Posterior vena cava (tissue), 2 donors: ENCODE measurements around the gene NAIF1. TPM values are rescaled to one million over a fixed set of nuclear protein-coding genes. Genes with fewer than 3 reads are reported as not detected.
A peak's percentile ranks its signal among the peaks of the same experiment; 100 is the strongest.
"Not testable (repeated sequence)": the region's sequence is repeated elsewhere in the genome, so short reads cannot be mapped to it uniquely, and the experiment has no call there.

Experiments used
- DNase-seq: peaks from one replicate; pipeline ENCODE4 v3.0.0-alpha.2; 2020; ENCODE audit warnings: low spot score
- intact Hi-C, 2 donors: fragments of 100-400 bp; cut with DNase I; formaldehyde crosslinking; loops; one replicate each; pipeline versions ENCODE4 v1.14.1 to v1.14.2; 2022 to 2023
- total RNA-seq, 2 donors: library from RNA; stranded (reverse); fragmentation: NEBNext Ultra II Directional; extraction: Animal tissue kit (Norgen Biotek cat#: 25700); gene quantifications; one replicate each; pipeline ENCODE4 v1.2.1, GENCODE V29; 2021
- donor health status: DM: yes; HTN: yes; CAD: no.
- donor health status: DM: yes; HTN: yes; CAD: no.

The NAIF1 gene
- total RNA-seq, 2 donors from 2014 or later: 6.0 to 7.1 TPM

DNA sequence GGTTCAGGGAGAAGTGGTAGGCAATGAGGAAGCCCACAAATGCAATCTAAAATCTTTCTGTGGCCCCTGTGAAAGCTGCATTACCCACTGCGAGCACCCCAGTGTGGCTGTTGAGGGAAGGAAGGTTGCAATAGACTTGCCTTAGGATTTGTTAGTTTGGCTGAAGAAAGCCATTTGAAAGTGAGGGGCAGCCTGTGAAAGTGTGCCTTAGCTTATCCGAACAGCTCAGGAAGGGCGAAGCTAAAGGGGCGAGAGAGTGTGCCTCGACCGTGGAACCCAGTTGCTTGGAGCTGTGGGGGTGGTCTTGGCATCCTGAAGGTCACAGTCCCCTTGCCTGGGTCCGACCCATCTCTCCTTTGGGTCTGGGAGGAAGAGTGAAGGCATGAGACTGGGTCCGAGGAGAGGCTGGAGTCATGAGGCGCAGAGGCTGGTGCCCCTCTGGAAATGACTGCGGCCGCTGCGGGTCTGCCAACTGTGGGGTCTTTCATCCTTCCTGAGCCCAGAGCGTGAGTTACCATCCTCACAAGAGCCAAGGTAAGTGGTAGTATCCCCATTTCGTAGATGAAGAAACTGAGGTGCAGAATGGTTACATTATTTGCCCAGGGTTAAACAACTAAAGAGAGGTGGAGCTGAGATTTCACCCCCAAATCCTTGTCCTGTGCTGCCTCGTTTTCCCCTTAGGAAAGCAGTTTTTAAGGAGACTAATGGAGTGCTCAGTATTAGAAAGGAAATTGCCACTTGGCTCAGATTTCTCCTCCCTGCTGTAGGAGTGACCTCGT is 25.3 kb upstream of the NAIF1 start:
- DNase-seq: no peak
- intact Hi-C loops: no loop called here

DNA sequence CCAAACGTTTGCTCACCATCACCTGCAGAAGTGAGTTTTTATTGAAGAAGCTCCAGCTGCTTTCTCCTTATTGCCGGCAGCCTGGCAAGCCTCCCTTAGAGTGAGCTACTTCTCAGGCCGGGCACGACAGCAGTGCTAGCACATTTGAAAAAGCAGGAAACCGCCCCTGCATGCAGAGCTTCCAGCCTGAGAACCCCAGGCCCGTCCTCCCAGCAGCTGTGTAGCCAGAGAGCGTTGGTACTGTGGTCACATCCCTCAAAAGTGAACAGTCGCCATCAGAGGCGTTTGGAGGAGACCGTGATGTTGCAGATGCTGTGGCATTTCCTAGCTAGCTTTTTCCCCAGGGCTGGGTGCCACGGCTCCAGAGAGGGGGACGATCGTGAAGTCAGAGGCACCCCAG is 24.5 kb upstream of the NAIF1 start:
- intact Hi-C loops: no loop called here
- no peak for DNase-seq

DNA sequence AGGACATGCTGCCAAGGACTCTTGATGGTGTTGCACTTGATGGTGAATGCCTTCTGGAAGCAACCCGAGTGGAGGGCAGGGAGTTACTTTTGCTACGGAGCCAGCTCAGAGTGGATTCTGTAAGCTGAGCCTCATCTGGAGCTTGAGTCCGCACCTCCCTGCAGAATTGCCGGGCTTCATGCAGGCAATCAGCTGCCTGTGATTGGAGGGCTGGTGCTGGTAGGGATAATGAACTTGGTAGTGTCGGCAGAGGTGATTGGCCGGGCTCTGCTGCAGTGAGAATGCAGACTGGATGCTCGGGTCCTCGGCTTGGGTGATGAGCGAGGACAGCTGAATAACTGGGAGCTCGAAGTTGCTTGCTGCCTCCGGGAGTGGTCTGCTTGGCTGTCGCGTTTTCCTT is 24.0 kb upstream of the NAIF1 start:
- intact Hi-C loops: no loop called here
- peak; percentile 92 for DNase-seq

DNA sequence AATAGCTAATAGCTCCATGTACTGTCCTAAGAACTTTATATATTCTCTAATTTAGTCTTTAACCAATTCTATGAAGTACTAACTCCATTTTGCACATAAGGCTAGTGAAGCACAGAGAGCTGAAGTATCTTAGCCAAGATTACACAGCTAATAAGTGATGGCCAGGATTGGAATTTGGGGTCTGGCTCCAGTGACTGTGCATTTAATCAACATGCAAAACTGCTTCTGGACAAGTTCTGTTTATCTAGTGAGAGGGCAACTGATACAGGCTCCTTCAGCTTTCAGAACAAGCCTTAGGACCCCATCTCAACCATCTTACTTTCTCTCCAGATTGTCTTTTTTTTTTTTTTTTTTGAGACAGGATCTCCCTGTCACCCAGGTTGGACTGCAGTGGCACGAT is 22.2 kb upstream of the NAIF1 start:
- intact Hi-C loops: no loop called here
- no peak for DNase-seq

DNA sequence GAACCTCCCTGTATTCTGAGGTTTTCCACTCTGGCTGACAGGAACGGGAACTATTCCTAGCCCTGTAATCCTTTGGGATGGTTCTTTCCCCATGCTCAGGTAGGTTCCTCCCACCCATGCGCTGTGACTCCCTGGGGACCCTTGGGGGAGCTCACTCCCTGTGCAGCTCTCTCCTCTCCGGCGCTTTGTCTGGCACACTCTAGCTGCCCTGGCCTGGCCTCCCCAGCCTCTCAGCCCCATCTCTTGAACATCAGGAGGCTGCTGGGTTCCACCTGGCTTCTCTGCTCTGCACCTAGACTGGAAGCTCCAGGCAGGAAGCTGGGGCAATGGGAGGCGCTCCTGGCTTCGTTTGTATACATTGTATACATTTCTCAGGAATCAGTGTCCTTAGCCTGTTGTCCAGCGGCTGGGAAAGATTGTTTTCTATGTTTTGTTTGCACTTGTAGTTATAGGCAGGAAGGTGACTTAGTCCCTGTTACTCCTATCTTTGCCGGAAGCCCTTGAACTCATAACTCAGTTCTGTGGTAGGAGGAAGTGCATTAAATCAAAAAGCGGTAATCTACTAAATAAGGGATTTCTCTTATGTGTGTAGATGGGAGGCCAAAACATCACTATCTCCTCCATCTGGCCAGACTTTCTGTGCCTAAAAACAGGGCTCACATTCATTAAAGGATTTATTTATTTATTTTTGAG is 21.3 kb upstream of the NAIF1 start:
- DNase-seq: no peak
- intact Hi-C loops: no loop called here

DNA sequence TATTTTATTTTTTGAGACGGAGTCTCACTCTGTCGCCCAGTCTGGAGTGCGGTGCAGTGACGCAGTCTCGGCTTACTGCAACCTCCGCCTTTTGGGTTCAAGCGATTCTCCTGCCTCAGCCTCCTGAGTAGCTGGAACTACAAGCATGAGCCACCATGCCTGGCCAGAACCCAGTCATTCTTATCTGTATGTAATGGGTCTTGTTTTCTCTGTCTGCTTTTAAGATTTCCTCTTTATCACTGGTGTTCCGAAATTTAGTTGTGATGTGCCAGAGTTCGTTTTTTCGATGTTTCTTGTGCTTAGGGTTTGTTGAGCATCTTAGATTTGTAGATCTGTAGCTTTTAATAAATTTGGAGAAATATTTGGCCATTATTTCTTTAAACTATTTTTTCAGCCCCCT is 20.1 kb upstream of the NAIF1 start:
- intact Hi-C loops: no loop called here
- DNase-seq: no peak

DNA sequence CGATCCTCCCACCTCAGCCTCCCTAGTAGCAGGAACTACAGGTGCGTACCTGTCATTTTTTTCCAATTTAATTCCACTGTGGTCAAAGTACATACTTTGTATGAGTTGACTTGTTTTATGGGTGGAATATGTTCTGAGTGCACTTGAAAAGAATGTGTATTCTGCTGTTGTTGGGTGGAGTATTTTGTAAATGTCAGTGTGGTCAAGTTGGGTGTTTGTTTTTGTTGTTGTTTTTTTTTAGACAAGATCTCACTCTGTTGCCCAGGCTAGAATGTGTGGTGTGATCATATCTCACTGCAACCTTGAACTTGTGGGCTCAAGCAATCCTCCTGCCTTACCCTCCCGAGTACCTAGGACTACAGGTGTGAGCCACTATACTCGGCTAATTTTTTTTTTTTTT is 18.8 kb upstream of the NAIF1 start:
- intact Hi-C loops: no loop called here
- DNase-seq: no peak

DNA sequence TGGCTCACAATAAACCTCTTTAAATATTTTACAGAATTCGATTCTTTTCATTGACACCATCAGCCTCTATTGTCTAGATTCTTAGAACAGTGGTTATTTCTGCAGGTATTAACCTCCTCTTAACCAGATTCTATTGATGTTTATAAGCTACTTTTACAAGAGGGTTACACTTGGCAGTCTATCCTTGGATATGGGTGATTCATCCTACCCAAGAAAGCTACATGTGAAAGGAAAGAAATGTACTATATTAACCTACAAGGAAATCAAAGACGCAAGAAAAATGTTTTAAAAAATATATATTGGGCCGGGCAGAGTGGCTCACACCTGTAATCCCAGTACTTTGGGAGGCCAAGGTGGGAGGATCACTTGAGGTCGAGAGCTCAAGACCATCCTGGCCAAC is 17.6 kb upstream of the NAIF1 start:
- intact Hi-C loops: no loop called here
- no peak for DNase-seq

DNA sequence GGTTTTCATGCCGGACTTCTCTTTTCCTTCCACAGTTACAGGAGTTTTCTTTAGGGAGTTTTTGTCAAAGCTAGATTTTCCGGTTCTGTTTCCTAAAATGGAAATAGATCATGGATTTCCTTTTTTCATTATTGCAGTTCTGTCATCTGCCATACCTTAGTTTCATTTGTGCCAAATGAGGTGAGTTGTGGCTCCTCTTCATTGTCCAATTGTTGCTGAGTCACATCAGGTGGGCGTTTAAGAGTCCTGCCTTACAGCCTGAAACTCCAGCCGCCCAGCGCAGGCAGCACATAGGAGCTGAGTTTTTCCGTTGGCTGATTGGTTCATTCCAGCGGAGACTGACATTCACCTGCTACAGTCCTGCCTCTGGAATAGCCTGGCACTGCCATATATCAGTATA is 15.0 kb upstream of the NAIF1 start:
- intact Hi-C loops: no loop called here
- DNase-seq: no peak

DNA sequence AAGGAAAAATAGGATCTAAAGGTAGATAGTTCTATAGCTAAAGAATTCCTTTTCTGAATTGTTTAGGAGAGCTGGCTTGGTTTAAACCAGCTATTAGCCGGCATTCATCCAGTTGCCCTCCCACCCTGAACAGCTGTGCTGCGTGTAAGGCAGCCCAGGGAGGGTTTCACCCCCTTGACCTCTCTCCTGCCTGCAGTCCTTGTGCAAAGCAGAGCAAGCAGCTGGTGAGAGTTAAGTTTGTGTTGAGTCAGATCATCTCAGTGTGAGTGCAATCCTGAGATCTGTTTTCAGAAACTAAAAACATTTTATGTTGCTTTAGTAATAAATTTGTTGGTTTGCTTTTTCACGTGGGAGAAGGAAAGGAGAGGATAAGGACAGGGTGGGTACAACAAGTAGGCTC is 13.9 kb upstream of the NAIF1 start:
- DNase-seq: no peak
- intact Hi-C loops: no loop called here

DNA sequence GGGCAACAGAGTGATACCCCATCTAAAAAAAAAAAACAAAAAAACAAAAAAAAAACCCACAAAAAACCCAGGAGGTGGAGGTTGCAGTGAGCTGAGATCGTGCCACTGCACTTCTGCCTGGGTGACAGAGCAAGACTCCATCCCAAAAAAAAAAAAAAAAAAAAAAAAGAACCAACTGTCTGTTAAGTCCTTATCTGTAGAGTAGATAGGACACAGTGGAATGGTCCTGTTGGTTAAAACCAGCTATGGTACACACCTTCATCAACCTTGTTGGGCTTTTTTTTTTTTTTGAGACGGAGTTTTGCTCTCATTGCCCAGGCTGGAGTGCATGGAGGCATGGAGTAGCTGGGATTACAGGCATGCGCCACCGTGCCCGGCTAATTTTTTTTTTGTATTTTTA is 13.1 kb upstream of the NAIF1 start:
- DNase-seq: no peak
- intact Hi-C loops: no loop called here

DNA sequence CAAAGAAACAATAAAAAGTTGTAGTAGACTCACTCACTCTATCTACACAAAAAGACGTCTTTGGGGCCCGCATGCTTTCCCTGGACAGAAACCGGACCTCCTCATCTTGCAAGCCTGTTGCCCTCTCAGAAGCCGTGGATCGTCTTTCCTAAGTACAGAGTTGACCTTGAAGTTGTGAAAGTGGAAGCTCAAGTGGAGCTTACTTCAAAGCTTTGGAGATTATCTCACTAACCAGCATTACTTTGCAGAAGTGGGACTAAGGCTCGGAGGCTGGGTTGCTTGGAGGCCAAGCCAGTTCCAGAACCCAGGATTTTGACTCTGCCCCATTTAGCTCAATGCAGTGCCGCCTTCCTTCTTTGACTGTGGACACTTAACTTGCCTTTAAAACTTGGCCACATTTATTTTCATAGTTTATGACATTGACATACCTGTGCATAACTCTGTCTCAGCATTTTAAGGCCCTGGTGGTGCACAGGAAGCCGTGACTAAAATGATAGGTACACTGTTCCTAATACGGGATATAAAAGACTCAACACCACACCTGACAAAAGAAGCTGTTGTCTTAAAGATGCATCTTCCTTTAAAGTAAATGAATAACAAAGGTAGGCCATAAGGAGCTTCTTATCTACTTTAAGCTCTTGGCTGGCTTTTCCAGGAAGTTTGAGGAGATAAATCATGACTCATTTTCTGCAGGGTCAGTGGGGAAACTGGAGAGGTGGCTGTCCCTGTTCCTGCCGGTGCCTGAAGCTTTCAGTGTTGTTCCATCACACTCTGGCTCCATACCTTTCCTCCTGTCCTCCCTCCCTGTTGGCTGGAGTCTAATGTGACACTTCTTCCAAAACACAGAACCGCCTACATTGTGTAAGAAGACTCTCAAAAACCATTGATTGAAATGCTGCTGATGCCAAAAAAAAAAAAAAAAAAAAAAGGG is 11.6 kb upstream of the NAIF1 start:
- intact Hi-C loops: no loop called here
- DNase-seq: no peak

DNA sequence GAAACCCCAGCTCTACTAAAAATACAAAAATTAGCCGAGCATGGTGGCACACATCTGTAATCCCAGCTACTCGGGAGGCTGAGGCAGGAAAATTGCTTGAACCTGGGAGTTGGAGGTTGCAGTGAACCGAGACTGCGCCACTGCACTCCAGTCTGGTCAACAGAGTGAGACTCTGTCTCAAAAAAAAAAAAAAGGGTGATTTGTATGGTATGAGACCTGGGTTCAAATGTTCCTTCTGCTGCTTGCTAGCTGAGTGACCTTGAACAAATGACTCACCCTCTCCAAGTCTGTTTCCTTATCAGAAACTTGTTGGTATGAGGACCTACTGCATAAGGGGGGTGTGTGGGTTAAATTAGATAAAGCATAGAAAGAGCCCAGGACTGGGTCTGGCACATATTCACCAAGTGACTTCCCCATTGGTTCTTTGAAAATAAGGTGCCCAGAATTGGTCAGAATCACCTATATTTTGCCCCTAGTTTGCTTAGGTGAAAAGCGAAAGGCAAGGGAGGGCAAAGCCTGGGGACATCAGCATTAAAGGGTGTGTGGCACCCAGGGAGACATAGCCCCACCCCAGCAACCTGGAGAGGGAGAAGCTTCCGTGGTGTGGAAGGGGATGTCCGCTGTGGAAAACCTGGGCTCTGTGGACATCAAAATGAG is 10.9 kb upstream of the NAIF1 start:
- intact Hi-C loops: no loop called here
- no peak for DNase-seq

DNA sequence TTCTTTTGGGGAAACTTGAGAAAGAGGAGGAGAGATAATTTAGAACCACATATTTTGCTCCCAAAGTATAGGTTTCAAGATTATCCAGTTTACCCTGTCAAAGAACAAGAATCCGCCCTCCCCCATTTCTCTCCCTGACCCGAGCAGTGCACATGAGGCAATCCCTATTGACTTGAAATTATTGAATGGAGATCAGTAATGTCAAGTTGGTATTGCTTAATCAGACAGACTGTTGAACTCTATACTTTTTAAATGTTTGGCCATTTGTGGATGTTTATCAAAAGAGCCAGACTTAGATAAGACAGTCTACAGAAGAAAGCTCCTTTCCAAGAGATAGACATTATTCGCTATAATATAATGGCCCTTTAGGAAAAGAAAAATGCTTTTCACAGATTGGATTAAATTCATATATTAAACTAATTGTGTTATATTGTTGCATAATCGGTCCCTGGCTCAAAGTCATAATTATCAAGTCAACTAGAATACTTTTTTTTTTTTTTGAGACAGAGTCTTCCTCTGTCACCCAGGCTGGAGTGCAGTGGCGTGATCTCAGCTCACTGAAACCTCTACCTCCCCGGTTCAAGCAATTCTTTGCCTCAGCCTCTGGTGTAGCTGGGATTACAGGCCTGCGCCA is 6.2 kb upstream of the NAIF1 start:
- intact Hi-C loops: no loop called here
- no peak for DNase-seq

DNA sequence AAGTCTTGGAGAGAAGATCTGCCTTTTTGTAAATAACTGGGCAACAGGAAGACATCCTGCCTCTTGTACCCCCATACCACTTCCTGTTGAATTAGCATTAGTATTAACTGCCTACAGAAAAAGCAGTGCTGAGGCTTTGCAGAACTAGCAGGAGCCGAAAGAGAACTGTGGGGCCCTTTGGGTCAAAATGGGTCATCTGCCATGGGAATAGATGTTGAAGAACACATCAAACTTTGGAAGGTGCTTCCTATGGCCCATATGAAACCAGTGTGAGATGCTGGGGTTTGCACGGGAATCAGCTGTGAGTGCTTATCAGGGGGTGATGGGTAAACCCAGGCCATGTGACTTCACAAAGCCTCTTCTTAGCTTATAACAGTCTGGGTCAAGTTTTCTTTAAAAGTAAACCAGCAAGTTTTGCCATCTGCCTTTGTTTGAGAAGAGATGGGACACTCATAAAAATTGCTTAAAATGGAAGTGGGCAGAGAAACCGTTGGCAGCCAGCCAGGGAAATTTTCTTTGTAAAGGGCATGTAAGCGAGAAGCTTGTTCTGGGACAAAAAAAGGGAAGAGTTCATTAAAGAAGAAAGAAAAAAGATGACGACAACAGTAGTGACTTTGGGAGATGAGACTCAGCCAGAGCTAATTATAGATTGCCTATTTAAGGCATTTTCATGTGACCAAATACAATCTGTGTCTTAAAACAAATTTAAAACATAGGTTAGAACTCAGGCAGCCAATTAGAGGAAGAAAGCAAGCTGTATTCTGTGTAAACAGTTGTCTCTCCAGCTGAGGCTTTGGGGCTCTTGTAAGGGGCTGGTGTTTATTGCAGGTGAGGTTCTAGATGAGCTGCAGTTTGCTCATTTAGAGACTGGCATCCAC is 5.3 kb upstream of the NAIF1 start:
- intact Hi-C loops: no loop called here

DNA sequence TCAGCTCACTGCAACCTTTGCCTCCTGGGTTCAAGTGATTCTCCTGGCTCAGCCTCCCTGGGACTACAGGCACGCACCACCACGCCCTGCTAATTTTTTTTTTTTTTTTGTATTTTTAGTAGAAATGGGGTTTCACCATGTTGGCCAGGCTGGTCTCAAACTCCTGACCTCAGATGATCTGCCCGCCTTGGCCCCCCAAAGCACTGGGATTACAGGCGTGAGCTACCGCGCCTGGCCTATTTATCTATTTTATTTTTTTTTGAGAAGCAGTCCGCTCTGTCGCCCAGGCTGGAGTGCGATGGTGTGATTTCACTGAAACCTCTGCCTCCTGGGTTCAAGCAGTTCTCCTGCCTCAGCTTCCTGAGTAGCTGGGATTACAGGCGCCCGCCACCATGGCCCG is 4.4 kb upstream of the NAIF1 start:
- DNase-seq, intact Hi-C loops: not testable (repeated sequence)

More for the DNA sequence above, 5.3 kb upstream of the NAIF1 start:
- peak; percentile 95 for DNase-seq

DNA sequence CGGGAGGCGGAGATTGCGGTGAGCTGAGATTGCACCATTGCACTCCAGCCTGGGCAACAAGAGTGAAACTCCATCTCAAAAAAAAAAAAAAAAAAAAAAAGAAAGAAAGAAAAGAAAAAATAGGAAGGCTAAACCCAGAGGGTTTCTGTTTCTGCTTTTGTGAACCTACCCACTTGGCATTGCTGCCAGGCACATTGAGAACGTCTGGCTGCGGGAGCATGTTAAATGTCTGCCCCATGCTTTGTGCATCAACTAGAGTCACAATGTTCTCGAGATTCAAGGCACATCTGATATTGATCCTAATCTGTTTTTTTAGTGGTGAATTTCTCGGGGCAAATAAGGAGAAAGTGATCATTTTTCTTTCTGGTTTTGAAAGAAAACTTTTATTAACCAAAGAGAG is 3.8 kb upstream of the NAIF1 start:
- intact Hi-C loops: no loop called here
- DNase-seq: no peak
